Measurements from ENCODE around the gene C17orf58. TPM values are rescaled to one million over a fixed set of nuclear protein-coding genes. Genes with fewer than 3 reads are reported as not detected.
A peak's percentile ranks its signal among the peaks of the same experiment; 100 is the strongest.

C17orf58 gene
- total and polyA plus RNA-seq, 9 of the 15 experiments (the other 6 are each of a cell fraction or from before 2014, with no cell fraction given), result 8.6 to 37.4 (median 27.6) TPM

DNA sequence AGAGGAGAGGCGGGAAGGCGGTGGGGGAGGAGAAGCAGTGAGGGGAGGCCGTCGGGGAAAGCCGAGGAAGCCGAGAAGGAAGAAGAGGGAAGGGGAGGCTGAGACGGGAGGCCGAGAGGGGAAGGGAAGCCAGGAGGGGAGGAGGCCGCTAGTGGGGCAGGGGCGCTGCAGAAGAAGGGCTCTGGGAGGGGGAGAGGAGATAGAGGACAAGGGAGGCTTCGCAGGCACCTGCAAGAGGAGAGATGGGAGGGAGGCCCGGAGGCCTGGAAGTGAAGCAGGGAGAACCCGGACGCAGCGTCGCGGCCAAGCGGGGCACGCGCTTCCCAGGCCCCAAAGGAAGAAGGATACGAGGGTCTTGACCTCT is 2.3 kb downstream of the C17orf58 start (continued):
- peak; percentile 87 for TF ChIP-seq GABPA (tag; conservative IDR thresholded peaks at IDR 0.05; ENCODE audit: low read depth)
- TF ChIP-seq STAG1 (CRISPR knock-in tag; IDR thresholded peaks at IDR 0.05; ENCODE audit: borderline replicate concordance), result 0 out of 2 replicates have a peak, but pooled peaks have one; percentile 18
- peak; percentile 88 for TF ChIP-seq TOE1 (IDR thresholded peaks at IDR 0.05; ENCODE audit: borderline replicate concordance)
- no peak for TF ChIP-seq TOE1 (CRISPR knock-in tag; IDR thresholded peaks at IDR 0.05; ENCODE audit: borderline replicate concordance, low read depth)
- peak in 1 of 2 experiments; percentile 87; a peak in 2 of 4 replicates for TF ChIP-seq HDAC1 (IDR thresholded peaks at IDR 0.05)
- no peak for TF ChIP-seq KDM2B (CRISPR knock-in tag; IDR thresholded peaks at IDR 0.05)
- TF ChIP-seq DPF2 (IDR thresholded peaks at IDR 0.05), result peak; percentile 52
- peak; percentile 3 for TF ChIP-seq KDM5B (IDR thresholded peaks at IDR 0.05; ENCODE audit: insufficient replicate concordance, low read depth, low read length)
- TF ChIP-seq KLF6 (CRISPR knock-in tag; IDR thresholded peaks at IDR 0.05; ENCODE audit: borderline replicate concordance), result no peak
- TF ChIP-seq ZBTB34 (CRISPR knock-in tag; IDR thresholded peaks at IDR 0.05), result no peak
- TF ChIP-seq POLR2G (IDR thresholded peaks at IDR 0.05; ENCODE audit: low read depth, low read length), result no peak
- TF ChIP-seq OTX1 (CRISPR knock-in tag; IDR thresholded peaks at IDR 0.05), result peak; percentile 97
- TF ChIP-seq, protein P1, sequence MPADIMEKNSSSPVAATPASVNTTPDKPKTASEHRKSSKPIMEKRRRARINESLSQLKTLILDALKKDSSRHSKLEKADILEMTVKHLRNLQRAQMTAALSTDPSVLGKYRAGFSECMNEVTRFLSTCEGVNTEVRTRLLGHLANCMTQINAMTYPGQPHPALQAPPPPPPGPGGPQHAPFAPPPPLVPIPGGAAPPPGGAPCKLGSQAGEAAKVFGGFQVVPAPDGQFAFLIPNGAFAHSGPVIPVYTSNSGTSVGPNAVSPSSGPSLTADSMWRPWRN (IDR thresholded peaks at IDR 0.05; ENCODE audit: low read depth), result no peak
- TF ChIP-seq AFF1 (IDR thresholded peaks at IDR 0.05; ENCODE audit: low read depth in 1 of 2, partially characterized antibody in 2 of 2), result no peak
- no peak for TF ChIP-seq LEF1 (IDR thresholded peaks at IDR 0.05)
- TF ChIP-seq CAMTA2 (CRISPR knock-in tag; conservative IDR thresholded peaks at IDR 0.05), result no peak
- peak; percentile 80; the same call in 1 of the 2 replicates for TF ChIP-seq TRIM25 (IDR thresholded peaks at IDR 0.05; ENCODE audit: borderline replicate concordance)
- no peak for TF ChIP-seq KLF1 (tag; IDR thresholded peaks at IDR 0.05)
- TF ChIP-seq NBN (IDR thresholded peaks at IDR 0.05; ENCODE audit: low read depth), result peak; percentile 73; the same call in 1 of the 2 replicates
- TF ChIP-seq TAL1 (IDR thresholded peaks at IDR 0.05), result no peak
- TF ChIP-seq RHOXF2B (CRISPR knock-in tag; conservative IDR thresholded peaks at IDR 0.05), result no peak
- TF ChIP-seq SMARCC2 (IDR thresholded peaks at IDR 0.05; ENCODE audit: low read depth), result no peak
